ENCODE measurements around the gene MRPS14. TPM values are rescaled to one million over a fixed set of nuclear protein-coding genes. Genes with fewer than 3 reads are reported as not detected.
"Not testable (repeated sequence)": the region's sequence is repeated elsewhere in the genome, so short reads cannot be mapped to it uniquely, and the experiment has no call there.

Gene MRPS14
- total RNA-seq, 1 donor from 2014 or later, result 32.5 TPM

- not testable (repeated sequence) for DNase-seq (ENCODE audit: low read depth in 2 of 2)
These were observed 657 bp upstream of the MRPS14 start for GRCh38 chr1:175023922-175024242.

GRCh38 chr1:175019524-175019923 is 3.7 kb downstream of the MRPS14 start:
- no peak for DNase-seq (ENCODE audit: low read depth in 2 of 2)

GRCh38 chr1:175015243-175015642 is 8.0 kb downstream of the MRPS14 start:
- DNase-seq (ENCODE audit: low read depth in 2 of 2), result no peak

GRCh38 chr1:175013445-175013844 is 9.8 kb downstream of the MRPS14 start:
- DNase-seq (ENCODE audit: low read depth in 2 of 2), result no peak

GRCh38 chr1:175009532-175009931 is 13.7 kb downstream of the MRPS14 start:
- peak in 1 of 2 donors; percentile 68 for DNase-seq (ENCODE audit: low read depth in 2 of 2)

GRCh38 chr1:175005085-175005783 is 18.0 kb downstream of the MRPS14 start:
- DNase-seq (ENCODE audit: low read depth in 2 of 2), result no peak

- DNase-seq (ENCODE audit: low read depth in 2 of 2), result no peak
These were observed 19.7 kb downstream of the MRPS14 start for GRCh38 chr1:175003521-175003920.

GRCh38 chr1:175002910-175003517 is 20.2 kb downstream of the MRPS14 start:
- no peak for DNase-seq (ENCODE audit: low read depth in 2 of 2)

GRCh38 chr1:175000697-175001187 is 22.5 kb downstream of the MRPS14 start:
- DNase-seq (ENCODE audit: low read depth in 2 of 2), result peak in 1 of 2 donors; percentile 46

GRCh38 chr1:174999936-175000696 is 23.1 kb downstream of the MRPS14 start, which contains the start of gene CACYBP:
Gene CACYBP (plus strand): TSS chr1:174999947. CDS start chr1:175000181, 234 bp downstream.
- peak in 1 of 2 donors; percentile 40 for DNase-seq (ENCODE audit: low read depth in 2 of 2)

GRCh38 chr1:174999216-174999935 is 23.8 kb downstream of the MRPS14 start:
- DNase-seq (ENCODE audit: low read depth in 2 of 2), result peak; percentile 99

- DNase-seq (ENCODE audit: low read depth in 2 of 2), result peak; percentile 60 to 79
These were observed 24.5 kb downstream of the MRPS14 start for GRCh38 chr1:174998569-174999215.

- no peak for DNase-seq (ENCODE audit: low read depth in 2 of 2)
These were observed 26.2 kb downstream of the MRPS14 start for GRCh38 chr1:174997041-174997440.

- DNase-seq (ENCODE audit: low read depth in 2 of 2), result peak; percentile 61 to 80
These were observed 26.7 kb downstream of the MRPS14 start for GRCh38 chr1:174996476-174996875.

GRCh38 chr1:174995916-174996315 is 27.3 kb downstream of the MRPS14 start:
- DNase-seq (ENCODE audit: low read depth in 2 of 2), result no peak

- peak in 1 of 2 donors; percentile 45 for DNase-seq (ENCODE audit: low read depth in 2 of 2)
These were observed 28.1 kb downstream of the MRPS14 start for GRCh38 chr1:174995121-174995520.

- no peak for DNase-seq (ENCODE audit: low read depth in 2 of 2)
These were observed 31.8 kb downstream of the MRPS14 start for GRCh38 chr1:174991473-174991872.

GRCh38 chr1:174990382-174990999 is 32.7 kb downstream of the MRPS14 start:
- peak; percentile 77 to 85 for DNase-seq (ENCODE audit: low read depth in 2 of 2)

- DNase-seq (ENCODE audit: low read depth in 2 of 2), result no peak
These were observed 33.5 kb downstream of the MRPS14 start for GRCh38 chr1:174989536-174990220.

GRCh38 chr1:174988986-174989385 is 34.2 kb downstream of the MRPS14 start:
- DNase-seq (ENCODE audit: low read depth in 2 of 2), result no peak

All from dermis microvascular lymphatic vessel endothelial cell (primary cell).